Gastrocnemius medialis (tissue), 4 donors: Measurements from ENCODE around the gene GPRC5B. TPM values are rescaled to one million over a fixed set of nuclear protein-coding genes. Genes with fewer than 3 reads are reported as not detected.
A peak's percentile ranks its signal among the peaks of the same experiment; 100 is the strongest.

Source experiments
- ATAC-seq, 2 donors: fragments of 150-250 bp; one replicate each; pipeline ENCODE4 v1.9.1; 2016
- DNase-seq, 2 donors: peaks; one replicate each; pipeline ENCODE4 v3.0.0-alpha.2; 2019
- H3K27ac ChIP-seq, 4 donors: fragments of 200-600 bp; sonication (generic); 1 replicate in 1 of 4; 2 replicates in 3 of 4; pipeline ENCODE4 v1.5.1; 2016 to 2018; ENCODE audit warnings: mild to moderate bottlenecking in 2 of 4, moderate library complexity in 1 of 4
- H3K27me3 ChIP-seq, 3 donors: fragments of 200-600 bp; sonication (generic) in 2 of 3; 1 replicate in 1 of 3; 2 replicates in 2 of 3; pipeline versions ENCODE4 v1.5.1 to v1.6.0; 2016 to 2019; ENCODE audit warnings: mild to moderate bottlenecking in 1 of 3, moderate library complexity in 1 of 3
- H3K36me3 ChIP-seq, 2 donors: fragments of 200-600 bp; sonication (generic) in 1 of 2; one replicate each; pipeline ENCODE4 v1.5.1; 2017 to 2018
- H3K4me1 ChIP-seq, 2 donors: fragments of 200-600 bp; sonication (generic) in 1 of 2; one replicate each; pipeline ENCODE4 v1.5.1; 2016 to 2017; ENCODE audit warnings: mild to moderate bottlenecking in 2 of 2
- H3K4me3 ChIP-seq, 4 donors: fragments of 200-600 bp; sonication (generic) in 3 of 4; 1 replicate in 1 of 4; 2 replicates in 3 of 4; pipeline ENCODE4 v1.5.1; 2016 to 2019; ENCODE audit warnings: mild to moderate bottlenecking in 2 of 4
- H3K9me3 ChIP-seq, 3 donors: fragments of 200-600 bp; sonication (generic) in 2 of 3; 1 replicate in 1 of 3; 2 replicates in 2 of 3; pipeline ENCODE4 v1.5.1; 2016 to 2019
- CTCF ChIP-seq, 5 experiments: fragments of 450-650 bp in 3 of 5; fragments of 200-600 bp in 2 of 5; sonication (generic) in 2 of 5; IDR thresholded peaks in 4 of 5; conservative IDR thresholded peaks in 1 of 5; 1 replicate in 4 of 5; 2 replicates in 1 of 5; pipeline ENCODE4 v1.5.1; 2016 to 2019; ENCODE audit warnings: antibody characterized with exemption in 5 of 5, mild to moderate bottlenecking in 3 of 5, moderate library complexity in 3 of 5
- POLR2A ChIP-seq, 2 donors: fragments of 450-650 bp; IDR thresholded peaks; one replicate each; pipeline ENCODE4 v1.6.1; 2017; ENCODE audit warnings: antibody characterized with exemption in 2 of 2, mild to moderate bottlenecking in 2 of 2, moderate library complexity in 2 of 2
- in situ Hi-C, 4 donors: fragments of 200-750 bp; cut with MboI; loops; one replicate each; pipeline versions ENCODE4 v1.15.0 to v1.8.0; 2017; ENCODE audit warnings: low sequenced_read_pairs in 4 of 4
- intact Hi-C: fragments of 100-400 bp; cut with DNase I; formaldehyde crosslinking; loops from one replicate; pipeline ENCODE4 v1.15.1; 2023; ENCODE audit warnings: low total_unique reads
- total RNA-seq, 4 donors: library from RNA; depleted of rRNA; stranded (reverse); fragments of >200 nt; gene quantifications; one replicate each; pipeline versions ENCODE4 v1.1.0 to v1.2.3, GENCODE V29; 2016

Gene GPRC5B
- total RNA-seq, 4 donors from 2014 or later = 41.9 to 89.2 (median 71.3) TPM

DNA sequence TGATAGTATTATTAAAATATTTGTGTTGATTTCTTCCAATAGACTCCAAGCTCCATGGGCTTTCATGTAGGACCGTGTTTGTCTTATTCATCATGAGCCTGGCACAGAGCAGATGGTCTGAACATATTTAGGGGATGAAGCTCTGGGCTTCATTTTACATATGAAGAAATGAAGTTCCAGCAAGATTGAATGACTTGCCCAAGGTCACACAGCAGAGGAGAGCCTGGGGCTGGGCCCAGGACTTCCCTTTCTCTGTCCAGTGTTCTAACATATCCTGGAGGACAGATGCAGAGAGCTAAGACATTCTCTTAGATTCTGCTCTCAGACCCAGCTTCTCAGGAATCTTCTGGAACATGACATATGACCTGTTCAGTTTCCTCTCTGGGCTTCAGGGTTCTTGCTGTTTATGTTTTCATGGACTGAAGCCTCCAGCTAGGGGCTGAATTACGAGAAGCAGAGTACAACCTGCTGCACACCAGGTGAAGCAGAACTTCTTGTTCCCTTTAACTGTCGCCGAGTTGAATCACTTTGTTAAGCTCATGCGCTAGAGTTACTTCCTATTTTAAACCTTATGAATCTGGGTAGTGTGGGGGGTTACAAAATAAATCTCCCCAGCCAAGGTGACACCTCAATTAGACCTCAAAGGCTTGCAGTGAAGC, 53.6 kb downstream of the GPRC5B start:
- no peak for TF ChIP-seq POLR2A (IDR thresholded peaks at IDR 0.05)
- TF ChIP-seq CTCF (IDR thresholded peaks at IDR 0.05 in 4 of 5, conservative IDR thresholded peaks at IDR 0.05 in 1 of 5) = no peak
- Histone ChIP-seq H3K4me3 (peak overlapping the region in 1 of 4 donors; percentile 32), H3K27me3 (no peaks in the 10 kb centered on the region), H3K27ac (peak overlapping the region; percentile 92 to 99 (median 98)), H3K36me3 (no peaks in the 10 kb centered on the region), H3K9me3 (no peaks in the 10 kb centered on the region), H3K4me1 (peaks cover 34 to 36% of the 10 kb centered on the region in 2 donors)
- intact Hi-C loops (loop anchor here (1.0 to 5.0 kb wide), 3 partner anchors 10 to 51 kb away; partner anchors contain the start of gene GPRC5B), in situ Hi-C loops (no loop called here)
- DNase-seq (peak; percentile 77 to 81), ATAC-seq (peak; percentile 93 to 95)

DNA sequence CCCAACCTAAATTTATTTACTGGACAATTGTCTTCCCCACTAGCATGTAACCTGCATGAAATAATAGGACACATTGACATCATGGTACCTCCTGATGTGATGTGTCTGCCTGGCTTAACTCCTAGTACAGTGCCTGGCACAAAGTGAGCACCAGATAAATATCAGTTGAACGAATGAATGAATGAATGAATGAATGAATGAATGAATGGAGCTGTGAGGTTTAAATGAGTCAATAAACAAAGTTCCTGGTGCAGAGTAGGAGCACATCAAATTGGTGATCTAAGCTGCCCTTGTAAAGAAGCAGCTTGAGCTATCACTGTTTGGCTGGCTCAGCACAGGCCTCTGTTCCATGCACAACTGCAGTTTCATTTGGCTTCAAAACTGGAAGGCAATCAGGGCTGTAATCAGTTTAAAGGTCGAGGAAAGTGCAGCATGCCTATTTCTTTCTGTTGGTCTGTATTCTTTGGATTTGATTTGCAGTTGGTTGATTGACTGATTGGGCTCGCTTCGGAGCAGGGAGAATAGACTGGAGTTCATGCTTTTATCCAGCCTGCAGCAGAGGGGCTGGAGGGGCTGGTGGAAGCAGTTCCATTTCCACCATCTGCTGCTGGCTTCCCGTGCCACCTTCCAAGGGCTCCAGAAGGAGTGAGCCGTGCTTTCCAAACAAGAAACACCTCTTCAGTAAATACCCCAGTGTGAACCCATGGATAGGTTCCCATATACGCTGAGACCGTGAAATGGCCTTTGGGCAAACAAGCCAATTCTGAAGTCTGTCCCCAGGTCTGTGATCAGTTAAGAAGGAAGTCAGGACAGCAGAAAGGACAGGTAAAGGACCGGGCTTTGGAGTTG, 54.6 kb downstream of the GPRC5B start:
- H3K27ac ChIP-seq = peak overlapping the region; percentile 92 to 99 (median 98)

DNA sequence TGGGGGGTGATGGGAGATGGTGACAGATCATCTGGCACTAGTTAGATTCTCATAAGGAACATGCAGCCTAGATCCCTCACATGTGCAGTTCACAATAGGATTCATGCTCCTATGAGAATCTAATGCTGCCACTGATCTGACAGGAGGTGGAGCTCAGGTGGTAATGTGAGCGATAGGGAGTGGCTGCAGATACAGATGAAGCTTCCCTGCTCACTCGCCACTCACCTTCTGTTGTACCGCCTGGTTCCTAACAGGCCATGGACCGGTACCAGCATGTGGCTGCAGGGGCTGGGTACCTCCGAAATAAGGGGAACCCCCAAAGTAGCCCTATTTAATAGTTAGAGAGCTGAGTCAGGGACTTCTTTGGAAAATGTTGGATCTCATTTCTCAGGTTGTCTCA, 60.4 kb downstream of the GPRC5B start:
- H3K4me1 ChIP-seq = no peaks in the 10 kb centered on the region
- intact Hi-C loops = no loop called here
- no peak overlapping the region for H3K4me3 ChIP-seq
- H3K36me3 ChIP-seq = no peaks in the 10 kb centered on the region
- no peaks in the 10 kb centered on the region for H3K9me3 ChIP-seq
- TF ChIP-seq POLR2A (IDR thresholded peaks at IDR 0.05) (no peak), CTCF (IDR thresholded peaks at IDR 0.05 in 4 of 5, conservative IDR thresholded peaks at IDR 0.05 in 1 of 5) (no peak)
- no peak for DNase-seq
- no peaks in the 10 kb centered on the region for H3K27me3 ChIP-seq
- in situ Hi-C loops = no loop called here
- no peak for ATAC-seq
- H3K27ac ChIP-seq = no peak overlapping the region

More for the DNA sequence above, 54.6 kb downstream of the GPRC5B start:
- Histone ChIP-seq H3K4me3 (no peak overlapping the region), H3K9me3 (no peaks in the 10 kb centered on the region), H3K36me3 (no peaks in the 10 kb centered on the region), H3K4me1 (peaks cover 33 to 34% of the 10 kb centered on the region in 2 donors), H3K27me3 (no peaks in the 10 kb centered on the region)
- DNase-seq (no peak), ATAC-seq (no peak)
- intact Hi-C loops (loop anchor here (5.0 kb wide), 1 partner anchor 52 kb away; the partner anchor contains the start of gene GPRC5B), in situ Hi-C loops (no loop called here)
- TF ChIP-seq CTCF (IDR thresholded peaks at IDR 0.05 in 4 of 5, conservative IDR thresholded peaks at IDR 0.05 in 1 of 5) (no peak), POLR2A (IDR thresholded peaks at IDR 0.05) (no peak)

DNA sequence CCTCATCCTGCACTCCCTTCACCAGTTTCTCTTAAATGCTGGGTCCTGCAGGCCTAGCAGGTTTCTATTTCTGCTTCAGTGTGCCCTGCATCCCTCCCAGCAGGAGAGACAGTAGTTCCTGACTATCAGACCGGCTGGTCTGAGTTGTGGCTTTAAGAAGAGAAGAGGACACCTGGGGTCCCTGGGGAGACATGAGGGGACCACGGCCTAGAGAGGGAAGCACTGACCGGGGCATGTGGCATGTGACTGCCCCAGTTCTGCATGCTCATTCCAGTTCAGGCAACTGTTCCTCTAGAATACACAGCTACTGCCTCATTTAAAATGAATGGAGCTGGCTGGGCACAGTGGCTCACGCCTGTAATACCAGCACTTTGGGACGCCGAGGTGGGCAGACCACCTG, 61.3 kb downstream of the GPRC5B start:
- intact Hi-C loops (no loop called here), in situ Hi-C loops (no loop called here)
- no peaks in the 10 kb centered on the region for H3K36me3 ChIP-seq
- ATAC-seq (no peak), DNase-seq (no peak)
- H3K27ac ChIP-seq = no peak overlapping the region
- H3K9me3 ChIP-seq = no peaks in the 10 kb centered on the region
- no peak overlapping the region for H3K4me3 ChIP-seq
- TF ChIP-seq CTCF (IDR thresholded peaks at IDR 0.05 in 4 of 5, conservative IDR thresholded peaks at IDR 0.05 in 1 of 5) (no peak), POLR2A (IDR thresholded peaks at IDR 0.05) (no peak)
- H3K27me3 ChIP-seq = no peaks in the 10 kb centered on the region
- no peaks in the 10 kb centered on the region for H3K4me1 ChIP-seq
